Inferior parietal cortex (tissue), 1 donor: ENCODE results near the gene NARF.
A peak's percentile ranks its signal among the peaks of the same experiment; 100 is the strongest.

Experiments used
- DNase-seq: peaks from one replicate; pipeline ENCODE4 v3.0.0-alpha.2; 2016; ENCODE audit errors: extremely low spot score

NARF gene

DNA sequence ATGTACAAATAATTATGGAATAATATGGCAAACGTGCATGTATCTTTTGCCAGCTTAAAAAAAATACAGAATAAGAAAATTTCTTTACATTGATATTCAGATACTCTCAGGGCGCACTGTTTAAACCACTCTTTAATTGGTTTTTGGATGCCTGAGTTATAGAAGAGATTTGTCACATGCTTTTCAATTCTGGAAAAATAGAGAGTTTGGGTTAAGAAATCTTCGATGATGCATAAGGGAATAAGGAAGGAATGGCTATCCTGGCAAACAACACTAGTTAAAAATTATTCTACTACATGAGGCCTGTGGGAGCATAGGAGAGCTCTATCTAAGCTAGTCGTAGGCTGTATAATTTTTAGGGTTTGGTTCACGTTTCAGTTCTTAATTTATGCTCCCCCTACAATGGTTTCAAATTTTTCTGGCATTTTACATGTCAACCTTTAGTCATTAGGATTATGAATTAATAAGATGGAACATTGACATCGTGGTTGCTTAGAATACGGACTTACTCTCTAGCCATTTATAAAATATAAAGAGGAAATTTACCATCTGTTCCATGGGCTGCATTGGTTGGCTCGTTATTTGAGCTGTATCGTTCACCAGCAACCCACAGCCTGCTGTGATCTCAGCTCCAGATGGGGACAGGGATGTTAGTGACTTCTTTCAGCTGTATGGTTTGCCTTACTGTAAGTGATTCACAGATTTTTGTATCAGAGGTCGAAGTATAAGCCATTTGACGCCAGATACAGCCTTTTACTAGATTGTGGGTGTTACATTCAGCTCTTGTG, 15.9 kb downstream of the NARF start:
- no peak for DNase-seq

DNA sequence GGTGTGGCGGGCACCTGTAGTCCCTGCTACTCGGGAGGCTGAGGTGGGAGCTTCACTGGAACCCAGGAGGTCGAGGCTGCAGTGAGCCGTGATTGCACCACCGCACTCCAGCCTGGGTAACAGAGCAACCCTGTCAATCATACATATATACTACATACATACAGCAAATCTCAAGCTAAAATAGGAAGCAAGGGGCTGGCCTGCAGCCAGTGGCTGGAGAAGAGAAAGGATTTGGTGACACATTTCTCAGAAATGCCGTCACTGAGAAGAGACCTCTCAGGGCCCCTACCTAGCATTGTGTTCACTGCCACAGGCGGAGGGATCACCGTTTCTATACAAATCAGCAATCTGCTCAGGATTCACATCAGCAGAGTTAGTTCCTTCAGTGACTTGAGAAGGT, 16.9 kb downstream of the NARF start:
- no peak for DNase-seq

DNA sequence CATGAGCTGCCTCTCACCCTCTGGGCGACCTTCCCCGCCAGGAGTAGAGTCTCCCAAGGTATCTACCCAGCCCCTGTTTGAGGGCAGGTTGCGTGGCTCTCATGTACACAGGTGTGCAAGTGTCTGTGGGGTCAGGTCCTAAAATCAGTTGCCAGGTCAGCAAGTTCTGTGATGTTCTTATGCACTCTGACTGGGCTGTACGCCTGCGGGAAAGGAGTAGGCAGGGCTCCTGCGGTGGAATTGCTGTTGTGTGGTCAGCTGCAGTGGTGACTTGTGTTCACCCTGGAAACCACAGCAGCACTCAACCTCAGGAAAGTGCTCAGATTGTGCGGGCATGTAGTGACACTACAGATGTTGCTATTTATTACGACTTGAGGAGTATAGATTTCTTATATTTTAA, 19.4 kb downstream of the NARF start:
- DNase-seq, result no peak

DNA sequence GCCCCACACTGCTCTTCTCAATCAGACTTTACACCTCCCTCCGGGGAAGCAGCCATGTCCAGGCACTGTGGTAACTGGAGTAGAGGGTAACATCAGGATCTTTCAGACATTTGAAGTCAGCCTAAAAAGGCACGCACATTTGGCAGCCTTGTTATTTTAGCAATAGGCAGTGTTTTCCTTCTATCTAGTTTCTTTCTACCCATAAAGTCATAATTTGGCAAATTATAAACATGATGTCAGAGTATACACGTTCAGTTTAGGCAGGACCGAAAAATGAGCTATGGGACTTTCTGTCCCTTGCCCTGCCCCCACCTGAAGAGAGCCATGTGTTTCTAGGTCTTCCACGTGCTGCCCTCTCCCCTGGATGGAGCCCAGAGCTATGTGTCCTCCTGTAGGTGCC, 21.1 kb downstream of the NARF start:
- no peak for DNase-seq

DNA sequence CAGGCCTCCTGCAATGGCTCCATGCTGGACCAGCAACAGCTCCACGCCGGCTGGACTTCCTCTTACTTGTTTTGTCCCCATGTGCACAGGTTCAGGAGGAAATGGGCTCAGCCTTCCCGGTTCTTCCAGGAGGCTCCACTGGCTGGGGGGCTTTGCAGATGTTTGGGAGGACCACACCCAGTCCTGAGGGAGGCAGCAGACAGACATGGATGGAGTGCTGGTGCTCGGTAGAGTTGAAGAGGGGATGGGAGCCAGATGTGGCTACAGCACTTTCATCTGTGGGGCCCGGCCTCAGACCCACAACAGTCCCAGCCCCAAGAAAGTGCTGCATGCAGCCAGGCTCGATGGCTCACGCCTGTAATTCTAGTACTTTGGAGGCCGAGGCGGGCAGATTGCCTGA, 21.8 kb downstream of the NARF start:
- DNase-seq, result no peak

DNA sequence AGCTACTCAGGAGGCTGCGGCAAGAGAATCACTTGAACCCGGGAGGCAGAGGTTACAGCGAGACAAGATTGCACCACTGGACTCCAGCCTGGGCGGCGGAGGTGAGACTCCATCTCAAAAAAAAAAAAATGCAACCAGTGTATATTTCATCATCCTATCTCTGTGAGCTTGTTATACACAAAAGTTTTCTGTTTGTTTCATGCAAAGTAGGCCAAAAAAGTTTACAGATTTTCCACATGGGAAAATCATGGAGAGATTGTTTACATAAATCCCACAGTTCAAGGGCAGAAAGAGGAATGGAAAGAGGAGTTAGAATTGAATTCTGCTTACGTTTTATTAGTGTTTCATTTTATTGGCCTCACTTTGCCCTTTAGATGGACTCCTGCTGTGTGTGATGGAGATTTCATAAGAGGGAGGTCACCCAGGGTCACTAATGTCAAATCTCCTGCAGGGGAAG, 24.7 kb downstream of the NARF start:
- DNase-seq, result no peak

DNA sequence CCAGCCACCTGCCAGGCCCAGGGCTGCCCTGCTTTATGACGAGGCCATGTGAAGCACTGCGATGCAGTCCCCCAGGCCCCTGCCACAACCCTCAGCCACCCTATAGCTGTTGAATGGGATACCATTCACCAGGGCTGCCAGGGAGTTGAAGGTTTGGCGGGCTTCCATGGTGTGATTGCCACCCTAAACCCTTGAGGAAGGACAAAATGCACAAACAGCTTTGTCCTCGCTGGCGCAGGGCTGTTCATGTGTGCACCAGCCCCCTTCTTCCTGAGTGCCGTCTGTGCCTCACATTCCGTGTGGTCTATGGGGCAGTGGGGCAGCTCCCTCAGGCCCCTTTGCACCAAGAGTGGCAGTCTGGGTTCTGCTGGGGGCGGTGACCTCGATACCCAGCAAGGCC, 25.3 kb downstream of the NARF start:
- DNase-seq, result no peak

DNA sequence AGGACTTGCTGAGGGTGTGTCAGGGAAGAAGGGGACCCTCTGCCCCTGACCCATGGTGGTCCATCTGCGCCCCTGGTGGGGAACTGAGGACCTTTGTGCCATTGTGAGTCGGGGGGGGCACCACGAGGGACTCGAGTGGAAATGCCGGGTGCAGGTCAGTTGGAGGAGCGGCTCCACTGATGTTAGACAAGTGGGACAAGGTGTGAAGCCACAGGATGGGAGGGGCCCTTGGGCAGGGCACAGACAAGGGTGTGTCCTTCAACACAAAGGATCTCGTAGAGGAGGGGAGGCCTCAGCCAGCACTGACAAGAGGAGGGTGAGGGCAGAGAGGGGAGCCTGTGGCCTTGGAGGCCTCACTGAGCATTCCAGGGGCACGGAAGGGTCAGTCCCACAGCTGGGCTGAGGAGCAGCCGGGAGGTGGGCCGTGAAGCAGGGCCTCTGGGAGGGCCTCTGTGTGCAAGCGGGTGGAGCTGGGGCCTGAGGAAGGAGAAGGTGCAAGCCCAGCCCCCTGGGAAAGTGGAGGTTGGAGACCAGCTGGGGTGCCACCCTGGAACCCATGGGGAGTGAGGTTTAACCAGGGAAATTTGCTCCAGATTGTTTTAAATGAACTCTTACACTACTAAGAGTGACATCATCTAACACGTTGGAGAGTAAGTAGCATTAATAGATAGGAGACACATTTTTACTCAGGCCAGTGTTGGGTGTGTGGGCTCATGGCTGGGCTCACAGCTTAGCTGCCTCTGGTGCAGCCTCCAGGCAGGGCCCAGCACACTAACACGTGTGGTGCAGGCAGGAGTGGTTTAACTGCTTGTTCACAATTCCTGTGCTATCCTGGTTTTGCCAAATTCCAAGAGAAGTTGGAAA, 27.9 kb downstream of the NARF start:
- DNase-seq, result no peak

DNA sequence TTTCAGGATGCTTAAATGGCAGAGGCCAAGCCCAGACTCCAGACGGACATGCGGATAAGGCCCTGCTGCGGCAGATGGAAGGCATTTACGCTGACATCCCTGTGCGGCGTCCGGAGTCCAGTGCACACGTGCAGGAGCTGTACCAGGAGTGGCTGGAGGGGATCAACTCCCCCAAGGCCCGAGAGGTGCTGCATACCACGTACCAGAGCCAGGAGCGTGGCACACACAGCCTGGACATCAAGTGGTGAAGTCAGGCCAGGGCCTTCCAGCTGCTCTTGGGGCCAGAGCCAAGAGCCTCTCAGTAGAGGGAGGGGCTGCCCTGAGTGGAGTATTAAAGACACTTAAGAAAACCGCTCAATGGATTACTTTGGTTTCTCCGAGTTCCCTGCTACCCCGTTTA, 29.4 kb downstream of the NARF start:
- no peak for DNase-seq

DNA sequence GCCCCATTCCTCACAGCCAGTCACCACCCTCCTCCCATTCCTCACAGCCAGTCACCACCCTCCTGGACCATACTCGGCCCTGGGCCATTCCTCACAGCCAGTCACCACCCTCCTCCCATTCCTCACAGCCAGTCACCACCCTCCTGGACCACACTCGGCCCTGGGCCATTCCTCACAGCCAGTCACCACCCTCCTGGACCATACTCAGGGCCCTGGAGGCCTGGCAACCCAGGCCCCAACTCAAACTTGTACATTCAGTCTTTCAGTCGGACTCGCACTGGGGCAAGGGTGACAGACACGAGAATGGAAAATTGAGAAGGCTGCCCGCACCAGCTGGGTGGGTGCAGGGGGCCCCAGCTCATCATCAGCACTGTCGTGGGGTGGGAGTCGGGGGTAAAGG, 30.6 kb downstream of the NARF start:
- no peak for DNase-seq

DNA sequence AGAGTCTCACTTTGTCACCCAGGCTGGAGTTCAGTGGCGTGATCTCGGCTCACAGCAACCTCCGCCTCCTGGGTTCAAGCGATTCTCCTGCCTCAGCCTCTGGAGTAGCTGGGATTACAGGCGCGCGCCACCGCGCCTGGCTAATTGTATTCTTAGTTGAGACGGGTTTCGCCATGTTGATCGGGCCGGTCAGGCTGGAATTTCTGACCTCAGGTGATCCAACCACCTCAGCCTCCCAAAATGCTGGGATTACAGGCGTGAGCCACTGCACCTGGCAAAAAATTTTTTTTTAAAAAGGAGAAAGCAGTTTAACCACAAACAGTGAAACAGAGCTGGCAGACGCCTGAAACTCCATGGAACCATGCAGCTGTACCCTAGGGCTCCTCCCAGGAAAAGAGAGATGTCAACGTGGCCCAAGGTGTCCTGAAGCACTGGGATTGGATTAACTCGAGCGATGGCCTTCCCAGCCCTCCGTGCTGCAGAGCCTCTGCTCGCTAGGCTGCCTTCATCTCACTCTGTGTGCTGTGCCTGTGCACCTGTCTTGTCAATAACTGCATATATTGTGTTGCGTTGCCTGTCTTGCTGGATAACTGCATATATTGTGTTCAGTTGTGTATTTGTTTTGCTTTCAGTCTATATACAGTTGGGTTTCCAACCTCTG, 31.4 kb downstream of the NARF start:
- DNase-seq, result no peak

DNA sequence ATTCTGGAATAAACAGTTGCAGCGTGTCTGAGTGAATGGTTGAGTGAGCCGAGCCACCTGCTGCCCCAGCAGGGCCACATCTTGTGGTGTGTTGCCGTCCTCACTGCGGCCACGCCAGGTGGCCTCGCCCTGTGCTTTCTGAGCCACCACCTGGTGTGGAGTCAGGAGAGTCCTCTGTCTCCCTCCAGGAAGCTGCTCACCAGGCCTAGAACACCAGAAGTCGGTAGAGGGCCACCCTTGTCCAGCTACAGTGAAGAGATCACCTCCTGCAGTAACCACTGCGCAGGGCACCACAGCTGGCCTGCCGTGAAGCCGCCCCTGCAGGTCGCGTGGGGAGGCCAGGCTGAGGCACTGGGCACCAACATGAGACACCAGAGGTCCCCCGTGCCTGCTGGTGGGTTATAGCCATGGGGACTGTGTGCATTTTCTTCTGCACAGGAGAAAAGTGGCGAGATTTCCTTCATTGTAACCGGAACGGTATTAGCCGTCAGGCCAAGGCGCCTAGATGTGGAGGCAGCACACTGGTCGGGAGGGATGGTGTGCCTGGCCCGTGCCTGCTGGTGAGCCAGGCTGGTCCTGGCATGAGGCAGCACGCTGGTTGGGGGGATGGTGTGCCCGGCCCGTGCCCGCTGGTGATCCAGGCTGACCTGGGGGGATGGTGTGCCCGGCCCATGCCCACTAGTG, 32.1 kb downstream of the NARF start:
- DNase-seq, result no peak

DNA sequence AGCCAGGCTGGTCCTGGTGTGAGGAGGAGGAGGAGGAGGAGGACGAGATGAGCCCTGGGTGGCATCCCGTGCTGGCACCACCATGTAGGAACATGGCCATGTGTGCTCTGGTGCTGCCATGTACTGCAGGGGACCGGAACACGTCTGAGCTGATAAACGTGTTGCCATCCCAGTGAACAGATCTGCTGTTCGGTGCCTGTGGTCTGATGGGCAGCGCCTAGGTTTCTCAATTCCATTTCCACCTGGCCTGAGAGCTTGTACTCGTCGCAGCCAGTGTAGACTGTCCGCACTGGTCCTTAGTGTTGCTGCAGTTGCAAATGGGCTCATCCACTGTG, 32.6 kb downstream of the NARF start:
- DNase-seq, result no peak

DNA sequence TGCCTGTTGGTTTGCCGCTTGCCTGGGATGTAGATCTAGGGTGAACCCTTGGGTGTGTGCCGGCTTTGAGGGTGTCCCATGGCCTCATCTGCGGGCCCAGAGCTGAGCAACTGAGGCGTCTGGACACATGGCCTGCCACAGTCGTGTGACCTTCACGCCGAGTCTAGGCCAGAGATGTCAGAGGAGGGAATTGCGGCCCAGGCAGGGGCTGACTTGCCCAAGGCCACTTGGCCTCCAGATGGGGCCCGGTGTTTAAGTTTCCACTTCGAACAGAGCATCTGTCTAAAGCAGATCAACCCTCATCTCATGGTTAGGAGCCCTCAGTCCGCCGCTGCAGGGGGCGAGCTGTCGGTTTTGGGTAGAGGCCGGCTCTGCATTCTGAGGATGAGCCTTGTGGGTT, 33.0 kb downstream of the NARF start:
- DNase-seq, result no peak

DNA sequence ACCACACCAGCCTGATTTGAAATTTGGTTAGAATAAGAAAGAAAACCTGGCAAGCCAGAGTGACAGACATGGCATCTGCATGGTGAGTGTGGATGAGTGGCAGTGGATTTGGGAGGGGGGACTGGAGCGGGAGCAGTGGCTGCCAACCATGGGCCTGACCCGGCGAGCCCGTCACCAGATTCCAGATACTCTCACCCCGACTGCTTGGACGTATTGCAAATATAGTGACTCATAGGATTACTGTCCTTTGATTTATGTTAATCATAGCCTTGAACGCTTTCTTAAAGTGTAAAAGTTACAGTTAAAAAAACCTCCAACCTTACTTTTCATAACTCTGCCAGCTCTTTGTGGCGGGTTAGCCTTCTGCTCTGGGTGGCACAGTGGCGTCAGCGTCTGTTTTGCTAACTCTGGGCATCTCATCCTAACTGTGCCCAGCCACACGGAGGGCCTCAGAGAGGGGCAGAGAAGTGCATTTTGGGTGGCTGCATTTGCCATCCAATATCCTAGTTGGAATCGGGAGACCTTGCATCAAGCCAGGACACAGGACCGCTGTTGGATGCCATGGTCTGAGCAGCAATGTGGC, 34.2 kb downstream of the NARF start:
- no peak for DNase-seq

DNA sequence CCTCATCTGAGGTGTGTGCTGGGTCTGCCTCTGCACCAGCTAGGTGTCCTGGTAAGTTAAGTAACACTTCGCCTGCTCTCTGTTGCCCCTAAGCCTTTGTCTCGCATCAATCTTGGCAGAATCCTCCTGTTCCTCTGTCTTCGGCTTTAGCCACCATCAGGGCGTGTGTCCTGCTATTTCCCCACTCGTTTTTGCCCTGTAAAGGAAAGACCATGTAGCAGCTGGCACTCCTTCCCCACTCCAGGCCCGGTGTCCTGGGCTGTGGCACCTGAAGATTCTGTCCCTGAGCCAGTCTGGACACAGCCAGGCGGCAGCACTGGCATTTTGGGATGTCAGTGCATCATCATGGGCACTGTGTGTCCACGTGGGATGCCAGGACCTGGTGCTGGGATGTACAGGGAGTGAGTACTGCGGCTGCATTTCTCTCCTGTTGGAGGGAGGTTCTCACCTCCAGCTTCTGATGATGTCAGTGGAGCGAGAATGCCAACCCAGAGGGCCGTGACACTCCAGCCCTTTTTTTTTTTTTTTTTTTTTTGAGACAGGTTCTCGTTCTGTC, 34.8 kb downstream of the NARF start:
- DNase-seq, result no peak

DNA sequence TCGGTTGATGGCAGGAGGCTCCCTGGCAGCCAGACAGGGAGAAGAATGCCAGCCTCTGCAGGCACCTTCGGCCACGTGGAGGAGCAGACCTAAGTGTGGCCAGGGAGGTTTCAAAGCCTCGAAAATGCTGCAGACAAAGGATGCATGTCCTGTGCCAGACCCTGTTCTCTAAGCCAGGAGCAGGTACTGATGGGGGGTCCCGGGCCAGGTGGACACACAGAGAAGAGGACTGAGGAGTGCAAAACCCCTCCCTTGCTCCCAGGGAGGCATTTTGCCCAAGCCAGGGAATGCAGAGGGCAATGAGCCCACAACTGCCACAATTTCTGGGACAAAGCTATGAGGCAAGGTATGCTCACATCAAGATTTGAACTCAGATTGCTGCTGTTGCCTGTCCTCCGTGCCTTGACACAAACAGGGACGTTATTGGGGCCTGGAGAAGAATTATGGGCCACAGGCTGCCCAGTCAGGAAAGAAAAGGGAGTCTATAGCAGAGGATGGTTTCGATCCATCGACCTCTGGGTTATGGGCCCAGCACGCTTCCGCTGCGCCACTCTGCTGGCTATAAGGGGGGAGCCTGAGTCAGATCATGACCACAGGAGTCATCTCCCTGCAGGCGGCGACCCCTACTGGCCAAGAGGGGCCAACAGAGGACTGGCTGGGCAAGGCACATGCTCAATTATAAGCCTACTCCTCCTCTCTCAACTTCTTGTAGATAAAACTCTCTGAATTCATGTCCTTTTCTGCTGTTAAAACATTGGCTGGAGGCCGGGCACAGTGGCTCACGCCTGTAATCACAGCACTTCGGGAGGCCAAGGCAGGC, 35.9 kb downstream of the NARF start:
- DNase-seq, result peak; percentile 88

DNA sequence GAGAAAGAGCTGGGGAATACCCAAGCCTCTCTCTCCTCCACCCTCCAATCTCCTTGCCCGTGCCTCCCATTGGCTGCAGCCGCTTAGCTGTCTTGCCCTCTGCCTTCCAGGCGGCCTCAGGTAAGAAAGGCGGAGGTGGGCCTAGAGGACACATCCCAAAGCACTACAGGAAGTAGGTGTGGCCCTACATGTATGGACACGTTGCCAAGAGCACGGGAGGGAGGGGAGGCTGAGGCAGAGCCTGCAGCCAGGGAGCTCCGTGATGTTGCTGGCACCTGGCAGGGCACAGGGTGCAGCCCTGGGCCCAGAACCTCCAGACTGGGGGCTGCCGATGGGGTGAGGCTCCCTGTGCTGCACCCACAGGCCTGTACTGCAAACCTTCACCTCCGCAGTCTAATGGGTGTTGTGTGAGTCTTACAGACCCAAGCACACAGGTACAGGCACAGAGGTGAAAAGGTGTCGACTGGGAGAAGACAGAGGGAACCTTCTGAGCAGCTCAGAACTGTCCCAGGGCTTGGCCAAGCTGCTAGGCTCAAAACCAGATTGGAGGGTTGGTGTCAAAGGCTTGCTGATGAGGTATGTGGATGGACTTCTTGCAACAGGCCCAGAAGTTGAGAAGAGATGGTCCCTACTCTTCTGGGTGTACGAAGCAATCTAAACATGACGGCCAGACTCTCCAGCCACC, 37.4 kb downstream of the NARF start:
- no peak for DNase-seq

DNA sequence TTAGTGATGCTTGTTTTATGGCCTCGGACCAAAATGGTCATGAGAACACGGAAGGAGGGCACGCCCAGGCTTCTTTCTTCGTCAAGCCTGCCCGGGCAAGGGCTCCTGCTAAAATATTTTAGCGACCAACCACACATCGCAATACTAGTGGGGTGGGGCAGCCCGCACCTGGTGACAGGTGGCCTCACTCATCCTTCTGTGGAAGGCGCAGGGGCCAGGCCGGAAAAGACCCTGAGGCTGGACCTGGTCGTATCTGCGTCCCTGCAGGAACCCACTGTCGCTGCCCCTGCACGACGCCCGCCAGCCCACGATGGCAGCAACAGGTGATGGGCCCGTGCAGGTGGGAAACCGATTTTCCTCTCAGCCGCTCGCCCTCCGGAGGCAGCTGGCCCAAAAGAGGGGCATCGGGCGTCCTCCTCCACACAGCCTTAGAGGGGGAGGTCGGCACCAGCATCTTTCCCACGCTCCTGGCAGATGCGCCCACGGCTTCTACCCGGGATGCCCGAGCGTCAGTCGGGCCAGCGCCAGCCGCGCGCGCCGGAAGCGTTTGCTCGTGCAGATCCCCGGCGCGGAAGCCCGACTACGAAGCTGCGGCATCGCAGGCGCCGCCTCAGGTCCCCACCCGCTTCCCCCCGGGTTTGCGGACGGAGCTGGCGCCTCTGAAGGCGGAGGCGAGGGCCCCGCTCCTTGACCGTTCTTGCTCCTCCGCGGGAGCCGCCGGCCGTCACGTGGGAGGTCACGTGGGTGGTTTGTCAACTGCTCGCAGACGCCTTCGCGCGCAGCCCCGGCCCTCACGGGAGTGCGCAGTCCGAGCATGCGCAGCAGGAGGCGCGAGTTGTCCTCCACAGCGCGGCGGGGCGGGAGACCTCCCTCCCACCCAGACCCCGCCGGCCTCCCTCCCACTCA, 38.2 kb downstream of the NARF start:
- DNase-seq, result peak; percentile 95
